SKM-1 (cell line): Measurements from ENCODE around the gene TMEM245.
"Not testable (repeated sequence)": the region's sequence is repeated elsewhere in the genome, so short reads cannot be mapped to it uniquely, and the experiment has no call there.

Experiments used
- DNase-seq: peaks from one replicate; lab custom pipeline; 2025; ENCODE audit not compliant: unreplicated experiment; lab: John Stamatoyannopoulos, UW

TMEM245 gene

DNA sequence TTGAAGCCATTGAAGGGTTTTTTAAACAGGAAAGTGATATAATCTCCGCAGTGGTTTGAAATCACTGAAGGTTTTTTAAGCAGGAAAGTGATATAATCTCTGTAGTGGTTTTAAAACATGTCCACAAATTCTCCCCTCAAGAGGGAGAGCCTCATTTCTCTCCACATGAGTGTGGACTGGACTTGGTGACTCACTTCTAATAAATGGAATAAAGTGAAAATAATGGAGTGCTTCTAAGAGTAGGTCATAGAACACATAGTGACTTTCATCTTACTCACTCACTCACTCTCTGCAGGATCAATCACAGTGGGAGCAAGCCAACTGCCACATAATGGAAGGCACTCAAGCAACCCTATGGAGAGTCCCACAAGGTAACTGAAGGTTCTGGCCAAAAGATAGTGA, 118.5 kb downstream of the TMEM245 start:
- DNase-seq = no peak

DNA sequence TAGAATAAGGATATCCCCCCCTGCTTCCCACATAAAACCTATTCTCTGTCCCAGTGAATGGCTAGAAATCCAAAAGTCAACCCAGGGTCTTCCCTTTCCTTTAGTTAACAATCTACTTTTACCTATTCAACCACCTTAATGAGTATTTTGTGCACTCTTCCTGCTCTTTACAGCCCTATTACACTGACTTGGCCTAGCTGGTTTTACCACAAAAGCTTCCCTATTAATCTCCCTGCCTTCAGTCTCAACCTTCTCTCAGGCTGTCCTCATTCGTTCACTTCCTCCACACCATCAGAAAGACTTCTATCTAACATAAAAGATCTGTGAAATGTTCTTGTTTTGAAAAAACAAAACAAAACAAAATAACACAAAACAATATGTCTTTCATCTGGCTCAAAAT, 122.6 kb downstream of the TMEM245 start:
- DNase-seq = no peak

DNA sequence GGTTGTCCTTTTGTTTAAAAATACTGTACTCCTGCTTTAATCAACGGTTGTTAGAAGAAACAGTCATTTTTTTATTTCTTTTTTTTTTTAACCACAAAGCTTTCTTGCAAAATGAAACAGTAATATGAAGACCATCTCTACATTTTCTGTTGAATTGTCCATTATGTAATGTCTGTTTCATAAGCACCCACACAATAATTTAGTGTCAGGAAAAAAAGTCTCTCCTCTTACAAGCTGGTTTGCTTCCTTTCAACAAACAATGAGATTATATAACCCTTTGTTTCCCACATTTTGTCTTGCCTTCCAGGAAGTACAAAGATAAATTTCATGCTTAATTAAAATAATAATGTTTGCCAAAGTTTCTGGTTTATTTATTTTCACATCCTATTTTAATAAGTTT, 123.1 kb downstream of the TMEM245 start:
- DNase-seq = no peak

DNA sequence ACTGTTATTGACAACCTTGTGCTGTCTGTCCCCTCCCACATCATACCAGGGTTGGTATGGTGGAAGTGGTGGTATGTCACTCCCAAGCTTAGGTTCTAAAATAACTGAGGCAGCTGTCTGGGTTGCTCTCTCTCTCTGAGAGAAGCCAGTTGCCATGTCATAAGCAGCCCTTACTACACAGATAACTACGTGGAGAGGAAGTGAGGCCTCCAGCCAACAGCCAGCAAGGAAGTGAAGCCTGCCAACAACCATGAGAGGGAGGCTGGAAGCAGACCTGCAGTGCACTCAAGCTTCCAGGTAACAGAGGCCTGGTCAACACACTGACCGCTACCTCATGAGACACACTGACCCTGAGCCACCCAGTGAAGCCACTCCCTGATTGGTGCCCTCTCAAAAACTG, 125.1 kb downstream of the TMEM245 start:
- no peak for DNase-seq

DNA sequence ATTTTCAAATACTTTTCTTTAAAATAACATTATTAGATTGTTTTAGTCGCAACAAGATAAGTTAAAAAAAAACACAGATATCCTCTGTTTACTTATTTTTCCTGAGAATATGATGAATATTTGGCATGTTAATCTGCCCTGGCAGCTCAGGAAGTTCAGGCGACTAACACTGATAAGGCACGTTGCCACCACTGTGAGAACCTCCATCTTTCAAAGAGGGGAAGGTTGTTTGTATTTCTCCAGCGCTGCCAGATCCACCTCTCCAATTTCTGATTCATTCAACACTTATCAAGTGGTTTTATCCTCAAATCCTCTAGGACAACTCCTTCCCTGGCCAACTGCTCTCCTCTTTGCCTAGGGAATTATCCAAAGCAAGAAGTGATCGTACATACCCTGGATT, 128.3 kb downstream of the TMEM245 start:
- no peak for DNase-seq

DNA sequence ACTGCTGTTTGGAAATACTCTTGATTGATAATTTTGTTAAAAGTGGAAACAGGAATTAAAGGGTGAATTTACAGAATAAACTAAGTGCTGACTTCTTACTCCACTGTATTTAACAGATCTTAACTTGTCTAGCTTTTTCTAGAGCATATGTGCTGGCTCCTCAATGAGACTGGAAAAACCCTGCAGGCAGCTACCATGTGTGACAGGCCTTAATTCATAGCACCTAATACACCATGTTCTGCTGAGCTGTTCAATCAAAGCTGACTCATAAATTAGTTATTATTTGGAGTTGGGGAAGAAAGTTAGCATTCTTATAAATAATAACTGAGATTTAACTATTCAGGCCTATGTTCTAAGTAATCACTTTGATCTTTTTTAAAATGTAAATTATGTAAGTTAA, 135.9 kb downstream of the TMEM245 start:
- DNase-seq = no peak

DNA sequence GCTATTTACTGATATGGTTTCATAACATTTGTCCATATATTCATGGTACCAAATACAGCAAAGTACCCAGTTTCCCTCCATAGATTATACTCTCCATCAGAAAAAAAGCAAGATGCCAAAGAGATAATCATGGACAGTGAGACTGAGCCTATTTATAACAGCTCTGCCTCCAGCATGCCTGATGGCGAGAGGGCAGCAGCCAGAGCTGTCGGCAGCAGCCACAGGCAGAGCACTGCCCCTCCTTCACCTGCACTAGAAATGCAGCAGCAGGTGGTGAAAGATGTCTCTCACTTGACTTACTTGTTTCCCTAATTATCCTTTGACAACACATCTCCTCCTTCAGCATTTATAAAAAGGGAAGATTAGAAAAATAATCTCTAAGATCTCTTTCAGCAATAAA, 138.9 kb downstream of the TMEM245 start:
- no peak for DNase-seq

DNA sequence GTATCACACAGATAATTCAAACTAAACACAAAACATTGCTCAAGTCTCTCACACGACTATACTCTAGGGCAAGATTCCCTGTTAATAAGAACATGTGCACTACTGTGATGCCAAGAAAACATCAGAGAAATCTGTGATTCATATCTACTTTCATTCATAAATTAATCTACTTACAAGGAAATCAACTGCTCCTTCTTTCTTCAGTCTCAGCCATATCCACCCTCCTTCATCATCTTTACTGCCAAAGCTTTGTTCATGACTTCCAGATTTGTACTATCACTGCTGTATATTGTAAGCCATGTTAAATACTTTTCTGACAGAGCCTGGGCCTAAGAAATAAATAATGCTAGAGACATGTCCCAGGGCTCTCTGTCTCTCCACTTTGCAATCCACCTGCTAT, 141.5 kb downstream of the TMEM245 start:
- DNase-seq = no peak

DNA sequence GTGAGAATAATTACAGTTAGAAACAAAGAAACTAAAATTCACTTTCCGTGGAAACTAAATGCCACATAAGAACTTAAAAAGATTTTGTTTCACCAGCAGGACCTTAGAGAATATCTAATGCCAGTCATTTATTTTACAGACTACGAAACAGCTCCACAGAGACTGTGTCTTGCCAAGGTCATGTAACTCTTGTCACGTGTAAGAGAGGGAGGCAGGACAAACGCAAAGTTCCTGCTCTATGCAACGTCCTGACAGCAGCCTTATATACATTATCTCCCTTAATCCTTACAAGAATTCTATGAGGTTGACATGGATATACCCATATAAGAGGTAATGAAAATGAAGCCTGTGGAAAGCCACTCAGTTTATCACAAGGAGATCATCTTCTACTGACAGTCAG, 145.9 kb downstream of the TMEM245 start:
- DNase-seq = no peak

DNA sequence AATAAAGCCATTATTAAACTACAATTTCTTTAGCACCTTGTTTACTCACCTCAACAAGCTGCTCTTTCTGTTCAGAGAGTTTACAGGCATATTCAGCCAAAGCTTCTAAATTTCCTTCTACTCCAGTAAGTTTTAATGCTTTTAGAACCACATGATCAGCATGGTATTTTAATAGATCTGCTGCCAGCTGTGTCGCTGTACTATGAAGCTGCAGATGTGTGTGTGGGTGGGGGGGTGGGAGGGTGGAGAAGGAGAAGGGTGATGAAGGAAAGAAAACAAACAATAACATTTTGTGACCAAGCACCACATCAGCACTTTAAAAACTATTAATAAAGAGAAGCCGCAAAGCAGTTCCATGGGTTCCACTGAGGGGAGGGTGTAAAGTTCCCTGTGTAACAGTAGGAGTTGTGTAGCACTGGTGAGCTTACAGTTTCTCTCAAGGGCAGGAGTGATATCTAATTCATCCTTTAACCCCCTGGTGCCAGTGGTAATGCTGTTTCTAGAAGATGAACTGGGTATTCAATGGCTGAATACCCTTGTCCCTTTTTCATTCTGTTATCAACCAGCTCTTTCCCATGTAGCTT, 147.0 kb downstream of the TMEM245 start:
- DNase-seq = no peak

DNA sequence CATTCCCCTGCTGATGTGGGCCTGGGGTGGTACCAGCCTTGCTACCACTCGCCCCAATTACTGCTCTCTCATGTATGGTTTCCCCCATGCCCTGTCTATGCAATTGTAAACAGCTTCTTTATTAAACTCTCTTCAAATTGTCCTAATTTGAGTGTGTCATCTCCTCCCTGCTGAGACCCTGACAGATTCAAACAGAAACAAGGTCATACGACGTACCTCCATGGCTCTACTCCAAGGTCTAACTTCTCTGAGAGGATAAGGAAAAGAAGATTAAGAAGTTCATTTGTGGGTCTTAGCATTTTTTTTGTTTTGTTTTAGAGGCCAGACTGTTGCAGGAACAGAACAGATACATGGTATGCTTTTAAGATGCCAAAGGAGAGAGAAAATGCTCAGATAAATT, 147.6 kb downstream of the TMEM245 start:
- no peak for DNase-seq

DNA sequence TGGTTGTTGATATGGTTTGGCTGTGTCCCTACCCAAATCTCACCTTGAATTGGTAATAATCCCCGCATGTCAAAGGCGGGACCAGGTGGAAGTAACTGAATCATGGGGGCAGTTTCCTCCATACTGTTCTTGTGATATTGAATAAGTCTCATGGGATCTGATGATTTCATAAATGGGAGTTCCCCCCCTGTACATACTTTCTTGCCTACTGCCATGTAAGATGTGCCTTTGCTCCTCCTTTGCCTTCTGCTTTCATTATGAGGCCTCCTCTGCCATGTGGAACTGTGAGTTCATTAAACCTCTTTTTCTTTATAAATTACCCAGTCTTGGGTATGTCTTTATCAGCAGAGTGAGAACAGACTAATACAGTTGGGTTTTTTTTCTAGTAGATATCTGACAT, 148.4 kb downstream of the TMEM245 start:
- not testable (repeated sequence) for DNase-seq

DNA sequence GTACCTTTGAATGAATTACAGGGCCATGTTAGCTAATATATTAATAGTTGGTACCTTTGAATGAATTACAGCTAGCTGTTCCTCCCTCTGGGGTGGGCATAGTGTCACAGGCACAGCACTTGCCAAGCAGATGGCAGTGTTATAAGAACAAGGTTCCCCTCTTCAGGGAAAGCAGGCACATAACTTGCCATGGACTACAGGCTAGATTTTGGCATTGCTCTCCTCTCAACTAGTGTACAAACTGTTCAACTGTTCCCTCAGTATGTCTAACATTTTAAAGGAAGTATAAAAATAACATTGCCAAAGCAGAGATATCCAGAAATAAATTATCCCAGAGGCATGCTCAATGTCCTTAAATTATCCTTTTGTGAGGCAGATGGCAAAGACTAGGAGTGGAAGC, 151.8 kb downstream of the TMEM245 start:
- DNase-seq = no peak
